ENCODE measurements around the gene WIZ.

WIZ gene

GRCh38 chr19:15467734-15468214 is 18.0 kb upstream of the WIZ start:
- no peak for DNase-seq (ENCODE audit: low read depth)

GRCh38 chr19:15466851-15467733 is 17.3 kb upstream of the WIZ start:
- peak; percentile 37 for DNase-seq (ENCODE audit: low read depth)

- no peak for DNase-seq (ENCODE audit: low read depth)
Measured at GRCh38 chr19:15464394-15465385, 14.9 kb upstream of the WIZ start, which contains the start of gene RASAL3. RASAL3 (minus strand) TSS chr19:15464544; CDS start chr19:15464358, 186 bp downstream.

- DNase-seq (ENCODE audit: low read depth) = no peak
Measured at GRCh38 chr19:15463861-15464371, 14.2 kb upstream of the WIZ start.

- DNase-seq (ENCODE audit: low read depth) = no peak
Measured at GRCh38 chr19:15461694-15462093, 11.9 kb upstream of the WIZ start.

- no peak for DNase-seq (ENCODE audit: low read depth)
Measured at GRCh38 chr19:15457701-15458484, 8.1 kb upstream of the WIZ start.

GRCh38 chr19:15456871-15457700 is 7.3 kb upstream of the WIZ start:
- no peak for DNase-seq (ENCODE audit: low read depth)

GRCh38 chr19:15456441-15456840 is 6.7 kb upstream of the WIZ start:
- no peak for DNase-seq (ENCODE audit: low read depth)

- no peak for DNase-seq (ENCODE audit: low read depth)
Measured at GRCh38 chr19:15455996-15456395, 6.2 kb upstream of the WIZ start.

GRCh38 chr19:15453906-15454860 is 4.4 kb upstream of the WIZ start:
- DNase-seq (ENCODE audit: low read depth) = no peak

GRCh38 chr19:15453091-15453578 is 3.4 kb upstream of the WIZ start:
- no peak for DNase-seq (ENCODE audit: low read depth)

GRCh38 chr19:15452111-15453047 is 2.6 kb upstream of the WIZ start:
- DNase-seq (ENCODE audit: low read depth) = peak; percentile 78

- no peak for DNase-seq (ENCODE audit: low read depth)
Measured at GRCh38 chr19:15450528-15450890, 753 bp upstream of the WIZ start.

GRCh38 chr19:15448778-15449619 is 757 bp downstream of the WIZ start:
- no peak for DNase-seq (ENCODE audit: low read depth)

GRCh38 chr19:15448044-15448777 is 1.5 kb downstream of the WIZ start:
- no peak for DNase-seq (ENCODE audit: low read depth)

- no peak for DNase-seq (ENCODE audit: low read depth)
Measured at GRCh38 chr19:15447057-15447456, 2.7 kb downstream of the WIZ start.
